ENCODE measurements around the gene ENC1.

- TF ChIP-seq EZH2 (IDR thresholded peaks at IDR 0.05; ENCODE audit: insufficient read depth, poor library complexity, severe bottlenecking) (no peak), EZH2phosphoT487 (IDR thresholded peaks at IDR 0.05; ENCODE audit: insufficient read depth, low read depth) (no peak)
These were observed 58.6 kb downstream of the ENC1 start for GRCh38 chr5:74581988-74582365.
